NB4 (cell line): ENCODE data around the gene PIGZ.

ENCODE experiments used
- MYC ChIP-seq: IDR thresholded peaks from 2 replicates; pipeline ENCODE4 v1.6.1; 2011; ENCODE audit warnings: low read depth, low read length
- POLR2A ChIP-seq: IDR thresholded peaks from 2 replicates; pipeline ENCODE4 v1.6.1; 2011; ENCODE audit warnings: mild to moderate bottlenecking; ENCODE audit not compliant: insufficient read length; ENCODE audit errors: extremely low read depth
- TF ChIP-seq, protein P1 (sequence below): IDR thresholded peaks from one replicate; pipeline ENCODE4 v1.5.1; 2012; ENCODE audit warnings: low read depth, low read length
- TF ChIP-seq, protein P2 (sequence below): IDR thresholded peaks from 2 replicates; pipeline ENCODE4 v1.6.1; 2011; ENCODE audit warnings: low read depth, low read length

DNA sequence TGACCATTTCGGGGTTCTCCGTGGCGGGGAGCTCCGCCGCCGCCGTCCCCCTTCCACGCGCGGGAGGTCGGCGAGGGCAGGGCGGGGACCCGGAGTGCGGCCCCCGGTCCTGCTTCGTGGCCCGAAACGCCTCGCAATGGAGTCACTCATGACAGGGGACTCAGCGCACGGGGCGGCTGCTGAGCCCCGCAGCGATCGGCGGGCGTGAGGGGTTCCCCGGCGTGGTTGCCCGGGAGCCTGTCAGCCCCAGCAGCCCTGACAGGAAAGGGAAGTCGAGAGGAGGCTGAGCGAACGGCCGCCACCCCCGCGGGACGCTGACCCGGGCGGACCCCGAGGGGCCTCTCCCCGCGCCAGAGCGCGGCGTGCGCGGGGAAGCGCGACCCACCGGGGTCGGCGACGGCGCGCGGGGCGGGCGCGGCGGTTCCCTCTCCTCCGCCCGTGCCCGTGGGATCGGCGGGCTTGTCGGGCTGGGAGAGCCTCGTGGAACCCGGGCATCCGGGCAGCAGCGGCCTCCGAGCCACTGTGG lies 564 bp upstream of the PIGZ start:
- TF ChIP-seq, protein P1, sequence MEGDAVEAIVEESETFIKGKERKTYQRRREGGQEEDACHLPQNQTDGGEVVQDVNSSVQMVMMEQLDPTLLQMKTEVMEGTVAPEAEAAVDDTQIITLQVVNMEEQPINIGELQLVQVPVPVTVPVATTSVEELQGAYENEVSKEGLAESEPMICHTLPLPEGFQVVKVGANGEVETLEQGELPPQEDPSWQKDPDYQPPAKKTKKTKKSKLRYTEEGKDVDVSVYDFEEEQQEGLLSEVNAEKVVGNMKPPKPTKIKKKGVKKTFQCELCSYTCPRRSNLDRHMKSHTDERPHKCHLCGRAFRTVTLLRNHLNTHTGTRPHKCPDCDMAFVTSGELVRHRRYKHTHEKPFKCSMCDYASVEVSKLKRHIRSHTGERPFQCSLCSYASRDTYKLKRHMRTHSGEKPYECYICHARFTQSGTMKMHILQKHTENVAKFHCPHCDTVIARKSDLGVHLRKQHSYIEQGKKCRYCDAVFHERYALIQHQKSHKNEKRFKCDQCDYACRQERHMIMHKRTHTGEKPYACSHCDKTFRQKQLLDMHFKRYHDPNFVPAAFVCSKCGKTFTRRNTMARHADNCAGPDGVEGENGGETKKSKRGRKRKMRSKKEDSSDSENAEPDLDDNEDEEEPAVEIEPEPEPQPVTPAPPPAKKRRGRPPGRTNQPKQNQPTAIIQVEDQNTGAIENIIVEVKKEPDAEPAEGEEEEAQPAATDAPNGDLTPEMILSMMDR = no peak
- no peak for TF ChIP-seq POLR2A
- TF ChIP-seq, protein P2, sequence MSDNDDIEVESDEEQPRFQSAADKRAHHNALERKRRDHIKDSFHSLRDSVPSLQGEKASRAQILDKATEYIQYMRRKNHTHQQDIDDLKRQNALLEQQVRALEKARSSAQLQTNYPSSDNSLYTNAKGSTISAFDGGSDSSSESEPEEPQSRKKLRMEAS = peak; percentile 46; the same call in 1 of the 2 replicates
- TF ChIP-seq MYC = no peak
